ENCODE data around the gene CCDC120.

GRCh38 chrX:49040376-49040955, 18.3 kb upstream of the CCDC120 start:
- TF ChIP-seq, protein P1, sequence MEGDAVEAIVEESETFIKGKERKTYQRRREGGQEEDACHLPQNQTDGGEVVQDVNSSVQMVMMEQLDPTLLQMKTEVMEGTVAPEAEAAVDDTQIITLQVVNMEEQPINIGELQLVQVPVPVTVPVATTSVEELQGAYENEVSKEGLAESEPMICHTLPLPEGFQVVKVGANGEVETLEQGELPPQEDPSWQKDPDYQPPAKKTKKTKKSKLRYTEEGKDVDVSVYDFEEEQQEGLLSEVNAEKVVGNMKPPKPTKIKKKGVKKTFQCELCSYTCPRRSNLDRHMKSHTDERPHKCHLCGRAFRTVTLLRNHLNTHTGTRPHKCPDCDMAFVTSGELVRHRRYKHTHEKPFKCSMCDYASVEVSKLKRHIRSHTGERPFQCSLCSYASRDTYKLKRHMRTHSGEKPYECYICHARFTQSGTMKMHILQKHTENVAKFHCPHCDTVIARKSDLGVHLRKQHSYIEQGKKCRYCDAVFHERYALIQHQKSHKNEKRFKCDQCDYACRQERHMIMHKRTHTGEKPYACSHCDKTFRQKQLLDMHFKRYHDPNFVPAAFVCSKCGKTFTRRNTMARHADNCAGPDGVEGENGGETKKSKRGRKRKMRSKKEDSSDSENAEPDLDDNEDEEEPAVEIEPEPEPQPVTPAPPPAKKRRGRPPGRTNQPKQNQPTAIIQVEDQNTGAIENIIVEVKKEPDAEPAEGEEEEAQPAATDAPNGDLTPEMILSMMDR (IDR thresholded peaks at IDR 0.05): no peak
- no peak for TF ChIP-seq POLR2A (IDR thresholded peaks at IDR 0.05)
